Ishikawa (cell line): ENCODE data around the gene MSH6.

Experiments
- CEBPB ChIP-seq: IDR thresholded peaks from 2 replicates; pipeline ENCODE4 v1.6.1; 2012
- EP300 ChIP-seq: IDR thresholded peaks from 2 replicates; pipeline ENCODE4 v1.6.1; 2012; ENCODE audit warnings: borderline replicate concordance
- FOXM1 ChIP-seq: IDR thresholded peaks from 2 replicates; pipeline ENCODE4 v1.6.1; 2012; ENCODE audit warnings: low read depth, borderline replicate concordance
- MAX ChIP-seq: IDR thresholded peaks from 2 replicates; pipeline ENCODE4 v1.6.1; 2012
- RAD21 ChIP-seq: IDR thresholded peaks from 2 replicates; pipeline ENCODE4 v1.6.1; 2012; ENCODE audit warnings: low read depth
- TEAD4 ChIP-seq: IDR thresholded peaks from 2 replicates; pipeline ENCODE4 v1.6.1; 2012
- YY1 ChIP-seq: IDR thresholded peaks from 2 replicates; pipeline ENCODE4 v1.6.1; 2012; ENCODE audit warnings: low read depth
- ZBTB7A ChIP-seq: IDR thresholded peaks from 2 replicates; pipeline ENCODE4 v1.6.1; 2012; ENCODE audit warnings: low read depth
- TF ChIP-seq, protein P1 (sequence below): IDR thresholded peaks from 2 replicates; pipeline ENCODE4 v1.6.1; 2012; ENCODE audit warnings: low read depth, mild to moderate bottlenecking
- TF ChIP-seq, protein P2 (sequence below): IDR thresholded peaks from 2 replicates; pipeline ENCODE4 v1.6.1; 2012

- TF ChIP-seq, protein P1, sequence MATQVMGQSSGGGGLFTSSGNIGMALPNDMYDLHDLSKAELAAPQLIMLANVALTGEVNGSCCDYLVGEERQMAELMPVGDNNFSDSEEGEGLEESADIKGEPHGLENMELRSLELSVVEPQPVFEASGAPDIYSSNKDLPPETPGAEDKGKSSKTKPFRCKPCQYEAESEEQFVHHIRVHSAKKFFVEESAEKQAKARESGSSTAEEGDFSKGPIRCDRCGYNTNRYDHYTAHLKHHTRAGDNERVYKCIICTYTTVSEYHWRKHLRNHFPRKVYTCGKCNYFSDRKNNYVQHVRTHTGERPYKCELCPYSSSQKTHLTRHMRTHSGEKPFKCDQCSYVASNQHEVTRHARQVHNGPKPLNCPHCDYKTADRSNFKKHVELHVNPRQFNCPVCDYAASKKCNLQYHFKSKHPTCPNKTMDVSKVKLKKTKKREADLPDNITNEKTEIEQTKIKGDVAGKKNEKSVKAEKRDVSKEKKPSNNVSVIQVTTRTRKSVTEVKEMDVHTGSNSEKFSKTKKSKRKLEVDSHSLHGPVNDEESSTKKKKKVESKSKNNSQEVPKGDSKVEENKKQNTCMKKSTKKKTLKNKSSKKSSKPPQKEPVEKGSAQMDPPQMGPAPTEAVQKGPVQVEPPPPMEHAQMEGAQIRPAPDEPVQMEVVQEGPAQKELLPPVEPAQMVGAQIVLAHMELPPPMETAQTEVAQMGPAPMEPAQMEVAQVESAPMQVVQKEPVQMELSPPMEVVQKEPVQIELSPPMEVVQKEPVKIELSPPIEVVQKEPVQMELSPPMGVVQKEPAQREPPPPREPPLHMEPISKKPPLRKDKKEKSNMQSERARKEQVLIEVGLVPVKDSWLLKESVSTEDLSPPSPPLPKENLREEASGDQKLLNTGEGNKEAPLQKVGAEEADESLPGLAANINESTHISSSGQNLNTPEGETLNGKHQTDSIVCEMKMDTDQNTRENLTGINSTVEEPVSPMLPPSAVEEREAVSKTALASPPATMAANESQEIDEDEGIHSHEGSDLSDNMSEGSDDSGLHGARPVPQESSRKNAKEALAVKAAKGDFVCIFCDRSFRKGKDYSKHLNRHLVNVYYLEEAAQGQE = no peak
- no peak for TF ChIP-seq CEBPB
- TF ChIP-seq ZBTB7A = no peak
- TF ChIP-seq EP300 = no peak
- TF ChIP-seq, protein P2, sequence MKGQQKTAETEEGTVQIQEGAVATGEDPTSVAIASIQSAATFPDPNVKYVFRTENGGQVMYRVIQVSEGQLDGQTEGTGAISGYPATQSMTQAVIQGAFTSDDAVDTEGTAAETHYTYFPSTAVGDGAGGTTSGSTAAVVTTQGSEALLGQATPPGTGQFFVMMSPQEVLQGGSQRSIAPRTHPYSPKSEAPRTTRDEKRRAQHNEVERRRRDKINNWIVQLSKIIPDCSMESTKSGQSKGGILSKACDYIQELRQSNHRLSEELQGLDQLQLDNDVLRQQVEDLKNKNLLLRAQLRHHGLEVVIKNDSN = no peak
- no peak for TF ChIP-seq MAX
- no peak for TF ChIP-seq TEAD4
- TF ChIP-seq FOXM1 = no peak
- no peak for TF ChIP-seq RAD21
- no peak for TF ChIP-seq YY1
These were observed 59.9 kb downstream of the MSH6 start for GRCh38 chr2:47842846-47843245.
